K562 (cell line): Measurements from ENCODE around the gene FHIT. TPM values are rescaled to one million over a fixed set of nuclear protein-coding genes. Genes with fewer than 3 reads are reported as not detected.

Experiments
- ATAC-seq: fragments of 200-7000 bp; cut with Tn5 transposase; 3 replicates; pipeline ENCODE4 v1.9.1; 2020; ENCODE audit warnings: moderate library complexity
- BruUV-seq: library from RNA; stranded (reverse); fragments of 400-500 nt; replicated peaks from 2 replicates; lab custom pipeline; 2021; lab: Mats Ljungman, UMichigan
- CTCF ChIA-PET: fragments of 300-600 bp; formaldehyde crosslinking; extraction: SDS; loops from one replicate; lab custom pipeline; 2021; ENCODE audit warnings: low intra/inter-chr PET ratio; lab: Yijun Ruan, JAX
- POLR2A ChIA-PET: fragments of 300-600, 350-650 bp; sonication (Branson Sonifier 250); formaldehyde crosslinking; extraction: SDS; loops from one replicate; lab custom pipeline; 2021; ENCODE audit warnings: antibody characterized with exemption, inconsistent platforms; lab: Yijun Ruan, JAX
- DNase-seq, 4 experiments: peaks; one replicate each; pipeline versions ENCODE4 v3.0.0 to v3.0.0-alpha.2; 2011 to 2018; ENCODE audit warnings: low spot score in 3 of 4, mixed read lengths in 3 of 4; ENCODE audit errors: extremely low read depth in 1 of 4
- FAIRE-seq: peaks from 2 replicates; lab custom pipeline; 2011; peaks lifted over from hg19 to GRCh38; lab: Jason Lieb, UNC
- H2AFZ ChIP-seq: 2 replicates; pipeline ENCODE4 v1.6.0; 2011; ENCODE audit warnings: low read depth, low read length, control low read depth, inconsistent platforms
- H3K27ac ChIP-seq: fragments of 200-600 bp; 3 replicates; pipeline ENCODE4 v1.8.0; 2011; ENCODE audit warnings: low read depth, mild to moderate bottlenecking, control low read depth, inconsistent platforms, low read length, moderate library complexity, mixed read lengths; ENCODE audit errors: extremely low read depth
- H3K27me3 ChIP-seq, 2 experiments: fragments of 300-600 bp in 1 of 2; 2 replicates in 1 of 2; 3 replicates in 1 of 2; pipeline versions ENCODE4 v1.6.0 to v1.8.0; 2011; ENCODE audit warnings: inconsistent platforms in 2 of 2, low read length in 2 of 2, mild to moderate bottlenecking in 1 of 2, mixed read lengths in 1 of 2, moderate library complexity in 1 of 2; ENCODE audit not compliant: control insufficient read depth in 2 of 2, insufficient read depth in 2 of 2
- H3K36me3 ChIP-seq: fragments of 300-600 bp; 3 replicates; pipeline ENCODE4 v1.8.0; 2011; ENCODE audit warnings: mild to moderate bottlenecking, low read length, inconsistent platforms; ENCODE audit not compliant: control insufficient read depth, insufficient read depth
- H3K4me1 ChIP-seq, 2 experiments: fragments of 200-600 bp in 1 of 2; replicated peaks in 1 of 2; 2 replicates in 1 of 2; 3 replicates in 1 of 2; pipeline versions ENCODE4 v1.5.1 to v1.8.0; 2011; ENCODE audit warnings: inconsistent platforms in 2 of 2, low read length in 2 of 2, mild to moderate bottlenecking in 1 of 2, mixed read lengths in 1 of 2, moderate library complexity in 1 of 2; ENCODE audit not compliant: control insufficient read depth in 2 of 2, insufficient read depth in 2 of 2
- H3K4me2 ChIP-seq: 2 replicates; pipeline ENCODE4 v1.6.1; 2011; ENCODE audit warnings: low read length, control low read depth, inconsistent platforms, mixed read lengths; ENCODE audit not compliant: insufficient read depth
- H3K4me3 ChIP-seq: fragments of 200-600 bp; sonication (generic), shearing (Covaris generic); 2 replicates; pipeline ENCODE4 v1.5.1; 2016; ENCODE audit warnings: control low read depth, inconsistent platforms
- H3K79me2 ChIP-seq: fragments of 200-600 bp; 3 replicates; pipeline ENCODE4 v1.8.0; 2011; ENCODE audit warnings: low read length, inconsistent platforms; ENCODE audit not compliant: control insufficient read depth, insufficient read depth
- H3K9ac ChIP-seq, 2 experiments: 2 replicates each; pipeline versions ENCODE4 v1.6.0 to v1.6.1; 2011; ENCODE audit warnings: low read depth in 2 of 2, low read length in 2 of 2, control low read depth in 1 of 2, inconsistent platforms in 1 of 2, mild to moderate bottlenecking in 1 of 2, mixed read lengths in 1 of 2; ENCODE audit not compliant: insufficient read depth in 1 of 2
- H3K9me1 ChIP-seq: one replicate; pipeline ENCODE4 v1.6.0; 2011; ENCODE audit warnings: inconsistent platforms, mild to moderate bottlenecking, low read length, moderate library complexity; ENCODE audit not compliant: control insufficient read depth, insufficient read depth
- H3K9me3 ChIP-seq: replicated peaks from 2 replicates; pipeline ENCODE4 v1.5.1; 2011; ENCODE audit warnings: low read depth, low read length, inconsistent platforms; ENCODE audit not compliant: control insufficient read depth, insufficient read depth
- H4K20me1 ChIP-seq: replicated peaks from 2 replicates; pipeline ENCODE4 v1.6.1; 2011; ENCODE audit warnings: low read length, inconsistent platforms, mixed read lengths; ENCODE audit not compliant: control insufficient read depth, insufficient read depth
- ARID1B ChIP-seq: fragments of 450-650 bp; IDR thresholded peaks from 2 replicates; pipeline ENCODE4 v1.6.1; 2016; ENCODE audit warnings: antibody characterized with exemption, mild to moderate bottlenecking, inconsistent platforms
- CHCHD3 ChIP-seq: fragments of 250-450 bp; sonication (Bioruptor Pico); IDR thresholded peaks from 2 replicates; pipeline ENCODE4 v2.1.2; 2022; ENCODE audit warnings: mild to moderate bottlenecking
- CREBBP ChIP-seq: IDR thresholded peaks from one replicate; pipeline ENCODE4 v1.6.1; 2012; ENCODE audit warnings: low read depth, mild to moderate bottlenecking, control low read depth, inconsistent platforms, low read length
- E4F1 ChIP-seq: fragments of 250-450 bp; sonication (Bioruptor Pico); IDR thresholded peaks from 2 replicates; pipeline ENCODE4 v1.5.0; 2021; ENCODE audit warnings: mild to moderate bottlenecking, borderline replicate concordance
- EWSR1 ChIP-seq: fragments of 450-650 bp; IDR thresholded peaks from 2 replicates; pipeline ENCODE4 v1.6.1; 2018; ENCODE audit warnings: borderline replicate concordance, mild to moderate bottlenecking, low read depth, moderate library complexity; ENCODE audit not compliant: partially characterized antibody
- HCFC1 ChIP-seq: IDR thresholded peaks from 2 replicates; pipeline ENCODE4 v1.6.1; 2012; ENCODE audit warnings: low read depth, low read length, improper control_type of control experiment
- JUN ChIP-seq, 2 experiments: sonication (generic) in 1 of 2; formaldehyde crosslinking in 1 of 2; IDR thresholded peaks; 2 replicates each; pipeline versions ENCODE4 v1.6.1 to v1.8.0; 2012 to 2022; ENCODE audit warnings: borderline replicate concordance in 2 of 2, mild to moderate bottlenecking in 2 of 2, improper control_type of control experiment in 1 of 2, low read depth in 1 of 2, low read length in 1 of 2, missing genetic modification reagents in 1 of 2
- ZBTB2 ChIP-seq: fragments of 450-650 bp; IDR thresholded peaks from 2 replicates; pipeline ENCODE4 v1.6.1; 2016; ENCODE audit warnings: antibody characterized with exemption
- ZFPM2 ChIP-seq: fragments of 250-450 bp; sonication (Bioruptor Pico); IDR thresholded peaks from 2 replicates; pipeline ENCODE4 v1.5.1; 2022; ENCODE audit warnings: mild to moderate bottlenecking
- ZNF133 ChIP-seq: fragments of 250-450 bp; sonication (Bioruptor Pico); IDR thresholded peaks from 2 replicates; pipeline ENCODE4 v1.4.0; 2020; ENCODE audit warnings: mild to moderate bottlenecking
- ZSCAN32 ChIP-seq: fragments of 450-650 bp; formaldehyde crosslinking; IDR thresholded peaks from 2 replicates; pipeline ENCODE4 v1.4.0; 2020; ENCODE audit warnings: mild to moderate bottlenecking, moderate library complexity
- WGBS: fragments of 100-300 bp; shearing (Covaris generic); methylation state at CpG from one replicate; pipeline ENCODE4 v1.1.6; 2016; ENCODE audit warnings: low coverage, mixed read lengths; ENCODE audit not compliant: insufficient coverage; ENCODE audit errors: missing lambda C conversion rate; 5-methylcytosine and 5-hydroxymethylcytosine counted together
- in situ Hi-C: fragments of 300-500 bp; cut with MboI; formaldehyde crosslinking; loops from 4 replicates; pipeline ENCODE4 v1.15.0; 2018; ENCODE audit warnings: inconsistent platforms, mixed read lengths
- intact Hi-C: fragments of 100-400 bp; cut with micrococcal nuclease; formaldehyde crosslinking; loops from 2 replicates; pipeline ENCODE4 v1.14.2; 2022
- polyA plus RNA-seq, 8 experiments: library from polyadenylated mRNA; depleted of rRNA in 4 of 8; stranded (reverse) in 5 of 8; unstranded in 3 of 8; fragments of >200 nt; fragmentation: Nextera tagmentation in 2 of 8; fragmentation: Illumina TruSeq in 1 of 8; extraction: Ambion mirVana in 2 of 8; extraction: Trizol in 1 of 8; gene quantifications; 2 replicates each; pipeline versions ENCODE4 v1.2.1 to v1.2.3, GENCODE V29; 2011 to 2014; ENCODE audit warnings: inconsistent platforms in 1 of 8, missing spikeins in 1 of 8
- total RNA-seq, 7 experiments: library from RNA; depleted of rRNA in 6 of 7; stranded (reverse); fragments of >200 nt in 6 of 7; fragmentation: Illumina TruSeq in 2 of 7; extraction: Trizol in 2 of 7; gene quantifications; 2 replicates each; pipeline versions ENCODE4 v1.2.1 to v1.2.3, GENCODE V29; 2011 to 2021; ENCODE audit warnings: low replicate concordance in 1 of 7
- TF ChIP-seq, protein P1 (sequence below), 2 experiments: fragments of 450-650 bp in 1 of 2; IDR thresholded peaks; 2 replicates each; pipeline ENCODE4 v1.6.1; 2011 to 2017; ENCODE audit warnings: low read depth in 2 of 2, antibody characterized with exemption in 1 of 2, borderline replicate concordance in 1 of 2, low read length in 1 of 2, mild to moderate bottlenecking in 1 of 2, mixed read lengths in 1 of 2; ENCODE audit not compliant: control insufficient read depth in 1 of 2
- TF ChIP-seq, protein P2 (sequence below): fragments of 450-650 bp; formaldehyde crosslinking; IDR thresholded peaks from 2 replicates; pipeline ENCODE4 v1.4.0; 2020; ENCODE audit warnings: mild to moderate bottlenecking, moderate library complexity

Gene FHIT
- total and polyA plus RNA-seq, 9 of the 15 experiments (the other 6 are each of a cell fraction or from before 2014, with no cell fraction given), result 1.7 to 9.1 (median 4.3) TPM

GRCh38 chr3:60657972-60658371 lies 593.3 kb downstream of the FHIT start:
- ChIA-PET POLR2A (no interaction called here), CTCF (no interaction called here)
- Histone ChIP-seq H3K79me2 (no peaks in the 10 kb centered on the region), H3K4me3 (no peak overlapping the region), H3K27ac (no peak overlapping the region), H4K20me1 (no peaks in the 10 kb centered on the region), H3K36me3 (no peaks in the 10 kb centered on the region)
- intact Hi-C loops (no loop called here), in situ Hi-C loops (no loop called here)
- DNase-seq (no peak), ATAC-seq (no peak), FAIRE-seq (no peak)
- no TSS peak for BruUV-seq
- WGBS, result 40% methylated on average over 2 of the region's 2 CpGs
- TF ChIP-seq ZFPM2 (no peak), E4F1 (no peak), JUN (IDR thresholded peaks at IDR 0.05; ENCODE audit: borderline replicate concordance, low read depth, low read length) (no peak), JUN (CRISPR knock-in tag; IDR thresholded peaks at IDR 0.05; ENCODE audit: borderline replicate concordance) (no peak), HCFC1 (no peak), CREBBP (no peak), EWSR1 (no peak), ZSCAN32 (no peak), ZNF133 (CRISPR knock-in tag) (no peak), CHCHD3 (CRISPR knock-in tag) (no peak), ARID1B (no peak), ZBTB2 (no peak)
- TF ChIP-seq, protein P1, sequence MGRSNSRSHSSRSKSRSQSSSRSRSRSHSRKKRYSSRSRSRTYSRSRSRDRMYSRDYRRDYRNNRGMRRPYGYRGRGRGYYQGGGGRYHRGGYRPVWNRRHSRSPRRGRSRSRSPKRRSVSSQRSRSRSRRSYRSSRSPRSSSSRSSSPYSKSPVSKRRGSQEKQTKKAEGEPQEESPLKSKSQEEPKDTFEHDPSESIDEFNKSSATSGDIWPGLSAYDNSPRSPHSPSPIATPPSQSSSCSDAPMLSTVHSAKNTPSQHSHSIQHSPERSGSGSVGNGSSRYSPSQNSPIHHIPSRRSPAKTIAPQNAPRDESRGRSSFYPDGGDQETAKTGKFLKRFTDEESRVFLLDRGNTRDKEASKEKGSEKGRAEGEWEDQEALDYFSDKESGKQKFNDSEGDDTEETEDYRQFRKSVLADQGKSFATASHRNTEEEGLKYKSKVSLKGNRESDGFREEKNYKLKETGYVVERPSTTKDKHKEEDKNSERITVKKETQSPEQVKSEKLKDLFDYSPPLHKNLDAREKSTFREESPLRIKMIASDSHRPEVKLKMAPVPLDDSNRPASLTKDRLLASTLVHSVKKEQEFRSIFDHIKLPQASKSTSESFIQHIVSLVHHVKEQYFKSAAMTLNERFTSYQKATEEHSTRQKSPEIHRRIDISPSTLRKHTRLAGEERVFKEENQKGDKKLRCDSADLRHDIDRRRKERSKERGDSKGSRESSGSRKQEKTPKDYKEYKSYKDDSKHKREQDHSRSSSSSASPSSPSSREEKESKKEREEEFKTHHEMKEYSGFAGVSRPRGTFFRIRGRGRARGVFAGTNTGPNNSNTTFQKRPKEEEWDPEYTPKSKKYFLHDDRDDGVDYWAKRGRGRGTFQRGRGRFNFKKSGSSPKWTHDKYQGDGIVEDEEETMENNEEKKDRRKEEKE (IDR thresholded peaks at IDR 0.05; ENCODE audit: borderline replicate concordance in 1 of 2, control insufficient read depth in 1 of 2, low read depth in 2 of 2, low read length in 1 of 2), result no peak
- TF ChIP-seq, protein P2, sequence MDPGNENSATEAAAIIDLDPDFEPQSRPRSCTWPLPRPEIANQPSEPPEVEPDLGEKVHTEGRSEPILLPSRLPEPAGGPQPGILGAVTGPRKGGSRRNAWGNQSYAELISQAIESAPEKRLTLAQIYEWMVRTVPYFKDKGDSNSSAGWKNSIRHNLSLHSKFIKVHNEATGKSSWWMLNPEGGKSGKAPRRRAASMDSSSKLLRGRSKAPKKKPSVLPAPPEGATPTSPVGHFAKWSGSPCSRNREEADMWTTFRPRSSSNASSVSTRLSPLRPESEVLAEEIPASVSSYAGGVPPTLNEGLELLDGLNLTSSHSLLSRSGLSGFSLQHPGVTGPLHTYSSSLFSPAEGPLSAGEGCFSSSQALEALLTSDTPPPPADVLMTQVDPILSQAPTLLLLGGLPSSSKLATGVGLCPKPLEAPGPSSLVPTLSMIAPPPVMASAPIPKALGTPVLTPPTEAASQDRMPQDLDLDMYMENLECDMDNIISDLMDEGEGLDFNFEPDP (CRISPR knock-in tag), result no peak
- TF ChIP-seq, all 486 proteins: peak for 0
- Histone ChIP-seq H2AFZ (no peak overlapping the region), H3K9me1 (no peaks in the 10 kb centered on the region), H3K9me3 (no peaks in the 10 kb centered on the region), H3K9ac (no peak overlapping the region), H3K4me1 (no peaks in the 10 kb centered on the region), H3K4me2 (no peak overlapping the region), H3K27me3 (no peaks in the 10 kb centered on the region)
